KMS-11 (cell line): Measurements from ENCODE around the gene EIF5B.

Source experiments
- H2AFZ ChIP-seq: fragments of 200-600 bp; sonication (generic); 2 replicates; pipeline ENCODE4 v1.6.1; 2016; ENCODE audit warnings: antibody characterized with exemption, mixed run types, low read depth
- H3K27ac ChIP-seq: fragments of 200-600 bp; sonication (generic); 2 replicates; pipeline ENCODE4 v1.6.1; 2016; ENCODE audit warnings: mild to moderate bottlenecking, mixed run types
- H3K27me3 ChIP-seq: fragments of 200-600 bp; sonication (generic); 2 replicates; pipeline ENCODE4 v1.6.1; 2017; ENCODE audit warnings: mild to moderate bottlenecking, low read depth, mixed run types, moderate library complexity; ENCODE audit not compliant: insufficient read depth
- H3K36me3 ChIP-seq: fragments of 200-600 bp; sonication (generic); 2 replicates; pipeline ENCODE4 v1.6.1; 2017; ENCODE audit warnings: mild to moderate bottlenecking, mixed run types; ENCODE audit not compliant: insufficient read depth
- H3K4me1 ChIP-seq: fragments of 200-600 bp; sonication (generic); 2 replicates; pipeline ENCODE4 v1.6.1; 2016; ENCODE audit warnings: mild to moderate bottlenecking, low read depth, mixed run types; ENCODE audit not compliant: poor library complexity, severe bottlenecking
- H3K4me2 ChIP-seq: fragments of 200-600 bp; sonication (generic); 2 replicates; pipeline ENCODE4 v1.7.0; 2016; ENCODE audit warnings: mild to moderate bottlenecking, mixed run types
- H3K4me3 ChIP-seq: fragments of 200-600 bp; sonication (generic); IDR thresholded peaks from 2 replicates; pipeline ENCODE4 v1.6.1; 2017; ENCODE audit warnings: low read depth, low read length, mixed read lengths; ENCODE audit not compliant: insufficient read depth
- H3K79me2 ChIP-seq: fragments of 200-600 bp; sonication (generic); 2 replicates; pipeline ENCODE4 v1.6.1; 2016; ENCODE audit warnings: low read depth, mixed run types; ENCODE audit not compliant: insufficient read depth
- H3K9ac ChIP-seq: fragments of 200-600 bp; sonication (generic); 2 replicates; pipeline ENCODE4 v1.6.1; 2016; ENCODE audit warnings: mild to moderate bottlenecking, mixed run types
- H4K20me1 ChIP-seq: fragments of 200-600 bp; sonication (generic); 2 replicates; pipeline ENCODE4 v1.6.1; 2016; ENCODE audit warnings: mild to moderate bottlenecking, mixed run types; ENCODE audit not compliant: insufficient read depth
- CTCF ChIP-seq: fragments of 200-600 bp; sonication (generic); conservative IDR thresholded peaks from 2 replicates; pipeline ENCODE4 v1.6.1; 2017; ENCODE audit warnings: low read depth, mild to moderate bottlenecking, antibody characterized with exemption, low read length, moderate library complexity, mixed read lengths

The EIF5B gene

GRCh38 chr2:99439971-99440505 is 102.8 kb downstream of the EIF5B start:
- no peak overlapping the region for H3K9ac ChIP-seq
- no peaks in the 10 kb centered on the region for H3K4me1 ChIP-seq
- H2AFZ ChIP-seq: no peak overlapping the region
- H3K27me3 ChIP-seq: no peaks in the 10 kb centered on the region
- H3K4me2 ChIP-seq: no peak overlapping the region
- peaks cover 4% of the 10 kb centered on the region; the same call in 1 of the 2 replicates for H3K79me2 ChIP-seq
- TF ChIP-seq CTCF: no peak
- H4K20me1 ChIP-seq: no peaks in the 10 kb centered on the region
- no peak overlapping the region for H3K4me3 ChIP-seq
- peaks cover 6% of the 10 kb centered on the region; the same call in 1 of the 2 replicates for H3K36me3 ChIP-seq
- no peak overlapping the region for H3K27ac ChIP-seq

DNA sequence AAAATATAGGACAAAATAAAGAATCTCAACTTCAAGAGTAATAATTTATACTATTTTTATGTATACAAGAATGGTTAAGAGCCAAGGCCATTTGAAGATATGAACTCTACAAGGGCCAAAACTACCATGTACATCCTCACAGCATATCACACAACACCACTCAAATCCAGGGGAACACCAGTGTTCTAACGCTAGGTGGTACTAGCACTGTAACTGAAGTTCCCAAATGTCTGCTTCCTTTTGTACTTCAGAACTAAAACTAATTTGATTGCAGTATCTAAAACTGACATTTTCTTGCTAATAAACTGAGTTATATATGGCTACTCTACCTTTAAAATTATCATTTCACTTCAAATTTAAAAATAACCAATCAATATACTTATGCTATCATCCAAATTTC is 105.6 kb downstream of the EIF5B start:
- Histone ChIP-seq H3K4me3 (no peak overlapping the region), H2AFZ (no peak overlapping the region), H3K36me3 (peaks cover 6% of the 10 kb centered on the region; the same call in 1 of the 2 replicates), H3K4me1 (no peaks in the 10 kb centered on the region), H3K9ac (no peak overlapping the region), H3K4me2 (no peak overlapping the region), H3K27ac (no peak overlapping the region), H4K20me1 (no peaks in the 10 kb centered on the region), H3K27me3 (no peaks in the 10 kb centered on the region), H3K79me2 (peaks cover 14% of the 10 kb centered on the region; the same call in 1 of the 2 replicates)
- no peak for TF ChIP-seq CTCF

GRCh38 chr2:99444222-99444621 is 107.0 kb downstream of the EIF5B start:
- Histone ChIP-seq H2AFZ (no peak overlapping the region), H3K27ac (no peak overlapping the region), H3K79me2 (peaks cover 14% of the 10 kb centered on the region; the same call in 1 of the 2 replicates), H3K4me3 (no peak overlapping the region), H3K9ac (no peak overlapping the region), H3K4me2 (no peak overlapping the region), H3K27me3 (no peaks in the 10 kb centered on the region), H4K20me1 (no peaks in the 10 kb centered on the region), H3K4me1 (no peaks in the 10 kb centered on the region), H3K36me3 (no peaks in the 10 kb centered on the region)
- TF ChIP-seq CTCF: no peak

DNA sequence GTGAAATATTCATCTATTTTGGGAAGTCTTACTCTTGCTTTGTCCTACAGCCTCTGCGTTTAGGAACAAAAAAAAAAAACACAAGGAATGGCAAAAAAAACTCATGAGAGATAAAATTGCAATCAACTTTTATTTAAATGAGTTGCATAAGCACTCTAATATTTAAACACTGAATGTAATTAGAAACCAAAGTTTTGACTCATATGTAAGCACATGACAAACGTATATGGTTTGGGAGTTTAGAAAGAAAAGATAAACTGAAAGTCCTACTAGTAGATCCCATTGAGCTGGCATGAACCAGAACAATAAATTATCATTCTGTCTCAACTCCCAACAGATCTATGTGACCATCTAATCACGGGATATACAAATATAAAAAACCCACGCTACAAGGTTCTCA is 107.9 kb downstream of the EIF5B start:
- no peak overlapping the region for H3K4me2 ChIP-seq
- H3K4me3 ChIP-seq: no peak overlapping the region
- H3K9ac ChIP-seq: no peak overlapping the region
- H4K20me1 ChIP-seq: no peaks in the 10 kb centered on the region
- H2AFZ ChIP-seq: no peak overlapping the region
- H3K27me3 ChIP-seq: no peaks in the 10 kb centered on the region
- no peaks in the 10 kb centered on the region for H3K4me1 ChIP-seq
- TF ChIP-seq CTCF: no peak
- no peak overlapping the region for H3K27ac ChIP-seq
- H3K79me2 ChIP-seq: peaks cover 14% of the 10 kb centered on the region; the same call in 1 of the 2 replicates
- no peaks in the 10 kb centered on the region for H3K36me3 ChIP-seq
